Fibroblast of lung (primary cell): ENCODE measurements around the gene CDYL2.

Source experiments
- CTCF ChIP-seq, 2 donors: IDR thresholded peaks in 1 of 2; conservative IDR thresholded peaks in 1 of 2; 1 replicate in 1 of 2; 2 replicates in 1 of 2; pipeline ENCODE4 v1.5.1; 2011 to 2012; ENCODE audit warnings: low read length in 2 of 2, control low read depth in 1 of 2, inconsistent platforms in 1 of 2, low read depth in 1 of 2, mild to moderate bottlenecking in 1 of 2
- EZH2 ChIP-seq: IDR thresholded peaks from 2 replicates; pipeline ENCODE4 v1.5.1; 2012; ENCODE audit warnings: low read length, control low read depth, mild to moderate bottlenecking; ENCODE audit errors: missing control alignments

GRCh38 chr16:80669673-80670072, 134.7 kb downstream of the CDYL2 start:
- TF ChIP-seq CTCF (conservative IDR thresholded peaks at IDR 0.05 in 1 of 2, IDR thresholded peaks at IDR 0.05 in 1 of 2; ENCODE audit: low read depth in 1 of 2, low read length in 2 of 2) (no peak), EZH2 (no peak)
